Hepatocyte (in vitro differentiated cells): ENCODE data around the gene DRC7.

Source experiments
- EZH2 ChIP-seq: fragments of 200-600 bp; sonication (generic); IDR thresholded peaks from 2 replicates; pipeline ENCODE4 v1.6.1; 2016; ENCODE audit warnings: antibody characterized with exemption, mild to moderate bottlenecking, borderline replicate concordance
- EZH2phosphoT487 ChIP-seq: fragments of 200-600 bp; sonication (generic); IDR thresholded peaks from one replicate; pipeline ENCODE4 v1.6.1; 2018; ENCODE audit warnings: antibody characterized with exemption, mild to moderate bottlenecking, low read depth, moderate library complexity; ENCODE audit not compliant: unreplicated experiment, severe bottlenecking
- TF ChIP-seq, protein P1 (sequence below): fragments of 200-600 bp; sonication (generic); IDR thresholded peaks from 2 replicates; pipeline ENCODE4 v1.5.1; 2016; ENCODE audit warnings: antibody characterized with exemption, mild to moderate bottlenecking; ENCODE audit not compliant: poor library complexity

DNA sequence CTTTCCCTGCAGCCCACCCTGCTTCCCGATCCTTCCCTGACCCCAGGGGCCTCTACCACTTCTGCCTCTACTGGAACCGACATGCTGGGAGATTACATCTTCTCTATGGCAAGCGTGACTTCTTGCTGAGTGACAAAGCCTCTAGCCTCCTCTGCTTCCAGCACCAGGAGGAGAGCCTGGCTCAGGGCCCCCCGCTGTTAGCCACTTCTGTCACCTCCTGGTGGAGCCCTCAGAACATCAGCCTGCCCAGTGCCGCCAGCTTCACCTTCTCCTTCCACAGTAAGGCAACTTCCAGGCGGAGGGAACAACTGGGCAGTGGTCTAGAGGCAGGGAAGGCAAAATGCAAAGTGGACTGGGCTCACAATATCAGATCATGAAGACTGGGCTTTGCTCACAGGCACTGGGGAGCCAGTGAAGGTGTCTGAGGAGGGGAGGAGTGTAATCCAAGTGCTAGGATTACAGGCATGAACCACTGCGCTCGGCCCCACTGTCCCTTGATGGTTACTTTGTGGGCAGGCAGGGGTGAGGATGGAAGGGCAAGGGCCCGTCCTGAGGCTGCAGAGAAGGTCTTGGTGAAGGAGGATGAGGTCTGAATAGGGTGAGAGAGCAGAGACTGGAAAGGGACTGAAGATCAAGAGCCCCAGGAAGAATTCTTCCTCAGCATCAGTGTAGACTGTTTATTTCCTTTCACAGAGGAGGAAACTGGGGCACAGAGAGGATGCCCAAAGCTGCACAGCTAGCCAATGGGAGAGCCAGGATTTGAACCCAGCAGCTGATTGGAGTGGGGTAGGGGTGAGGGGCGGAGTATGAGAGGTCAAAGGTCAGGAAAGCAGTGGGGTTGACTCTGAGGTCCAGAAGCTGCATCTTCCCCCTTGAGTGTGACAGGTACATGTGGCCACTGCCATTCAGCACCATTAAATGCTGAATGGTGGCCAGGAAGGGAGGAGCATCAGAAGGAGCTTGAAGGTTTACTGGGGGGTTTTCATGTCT is 43.0 kb upstream of the DRC7 start:
- TF ChIP-seq, protein P1, sequence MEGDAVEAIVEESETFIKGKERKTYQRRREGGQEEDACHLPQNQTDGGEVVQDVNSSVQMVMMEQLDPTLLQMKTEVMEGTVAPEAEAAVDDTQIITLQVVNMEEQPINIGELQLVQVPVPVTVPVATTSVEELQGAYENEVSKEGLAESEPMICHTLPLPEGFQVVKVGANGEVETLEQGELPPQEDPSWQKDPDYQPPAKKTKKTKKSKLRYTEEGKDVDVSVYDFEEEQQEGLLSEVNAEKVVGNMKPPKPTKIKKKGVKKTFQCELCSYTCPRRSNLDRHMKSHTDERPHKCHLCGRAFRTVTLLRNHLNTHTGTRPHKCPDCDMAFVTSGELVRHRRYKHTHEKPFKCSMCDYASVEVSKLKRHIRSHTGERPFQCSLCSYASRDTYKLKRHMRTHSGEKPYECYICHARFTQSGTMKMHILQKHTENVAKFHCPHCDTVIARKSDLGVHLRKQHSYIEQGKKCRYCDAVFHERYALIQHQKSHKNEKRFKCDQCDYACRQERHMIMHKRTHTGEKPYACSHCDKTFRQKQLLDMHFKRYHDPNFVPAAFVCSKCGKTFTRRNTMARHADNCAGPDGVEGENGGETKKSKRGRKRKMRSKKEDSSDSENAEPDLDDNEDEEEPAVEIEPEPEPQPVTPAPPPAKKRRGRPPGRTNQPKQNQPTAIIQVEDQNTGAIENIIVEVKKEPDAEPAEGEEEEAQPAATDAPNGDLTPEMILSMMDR, result no peak
- TF ChIP-seq EZH2phosphoT487 (no peak), EZH2 (no peak)
